GM12878 (cell line): ENCODE results near the gene MYOM3. TPM values are rescaled to one million over a fixed set of nuclear protein-coding genes. Genes with fewer than 3 reads are reported as not detected.

Experiments
- EGR1 ChIP-seq, 2 experiments: IDR thresholded peaks; 1 replicate in 1 of 2; 2 replicates in 1 of 2; pipeline ENCODE4 v1.6.1; 2011 to 2012; ENCODE audit warnings: low read depth in 2 of 2, low read length in 2 of 2, borderline replicate concordance in 1 of 2, mild to moderate bottlenecking in 1 of 2, moderate library complexity in 1 of 2
- EZH2 ChIP-seq: IDR thresholded peaks from 2 replicates; pipeline ENCODE4 v1.6.1; 2012; ENCODE audit warnings: low read depth, mild to moderate bottlenecking, control low read depth, inconsistent platforms, low read length, borderline replicate concordance; ENCODE audit not compliant: control insufficient read depth
- IRF3 ChIP-seq: fragments of 450-650 bp; IDR thresholded peaks from 2 replicates; pipeline ENCODE4 v1.6.1; 2014; ENCODE audit warnings: mild to moderate bottlenecking
- MTA2 ChIP-seq: fragments of 450-650 bp; IDR thresholded peaks from 2 replicates; pipeline ENCODE4 v1.6.1; 2016; ENCODE audit warnings: low read depth, mild to moderate bottlenecking, moderate library complexity
- MTA3 ChIP-seq: IDR thresholded peaks from 2 replicates; pipeline ENCODE4 v1.6.1; 2012; ENCODE audit warnings: low read length, inconsistent platforms, borderline replicate concordance
- USF2 ChIP-seq: IDR thresholded peaks from 2 replicates; pipeline ENCODE4 v1.6.1; 2011; ENCODE audit warnings: low read depth, low read length, improper control_type of control experiment, borderline replicate concordance
- ZBTB40 ChIP-seq: fragments of 450-650 bp; IDR thresholded peaks from 2 replicates; pipeline ENCODE4 v1.6.1; 2016; ENCODE audit warnings: mild to moderate bottlenecking, moderate library complexity, borderline replicate concordance
- ZNF24 ChIP-seq: fragments of 450-650 bp; IDR thresholded peaks from 2 replicates; pipeline ENCODE4 v1.6.1; 2017; ENCODE audit warnings: antibody characterized with exemption, mild to moderate bottlenecking
- polyA plus RNA-seq, 11 experiments: library from polyadenylated mRNA; depleted of rRNA in 4 of 11; unstranded in 6 of 11; stranded (reverse) in 5 of 11; fragments of >200 nt; fragmentation: Nextera tagmentation in 4 of 11; fragmentation: Illumina TruSeq in 1 of 11; extraction: Ambion mirVana in 4 of 11; extraction: Trizol in 1 of 11; gene quantifications; 1 replicate in 1 of 11; 2 replicates in 10 of 11; pipeline versions ENCODE4 v1.2.1 to v1.2.3, GENCODE V29; 2011 to 2016; ENCODE audit warnings: inconsistent platforms in 2 of 11, missing spikeins in 2 of 11, low read depth in 1 of 11
- total RNA-seq, 4 experiments: library from RNA; depleted of rRNA in 3 of 4; stranded (reverse); fragments of >200 nt in 3 of 4; fragmentation: Illumina TruSeq in 1 of 4; extraction: Trizol in 1 of 4; gene quantifications; 2 replicates each; pipeline versions ENCODE4 v1.2.1 to v1.2.3, GENCODE V29; 2013 to 2021

Gene MYOM3
- total and polyA plus RNA-seq, 10 of the 15 experiments (the other 5 are each of a cell fraction or from before 2014, with no cell fraction given) = 0.06 TPM; not detected in 9

GRCh38 chr1:24118410-24119242 is 6.7 kb upstream of the MYOM3 start (continued):
- TF ChIP-seq ZBTB40 = no peak
- no peak for TF ChIP-seq EGR1 (IDR thresholded peaks at IDR 0.05; ENCODE audit: borderline replicate concordance in 1 of 2, low read depth in 2 of 2, low read length in 2 of 2)
- TF ChIP-seq EZH2 = no peak
- TF ChIP-seq ZNF24 = no peak
- no peak for TF ChIP-seq MTA2
- no peak for TF ChIP-seq USF2
- TF ChIP-seq IRF3 = no peak
- TF ChIP-seq MTA3 = no peak
